NCI-H146 treated with DMSO at 0.1 percent for 48 hours (cell line): Measurements from ENCODE around the gene SRSF1.
"Not testable (repeated sequence)": the region's sequence is repeated elsewhere in the genome, so short reads cannot be mapped to it uniquely, and the experiment has no call there.

Source experiments
- DNase-seq: peaks from one replicate; lab custom pipeline; 2025; ENCODE audit not compliant: unreplicated experiment; lab: John Stamatoyannopoulos, UW

The SRSF1 gene

GRCh38 chr17:57966875-57967274, 40.2 kb downstream of the SRSF1 start:
- DNase-seq: no peak

- DNase-seq: no peak
Observed at GRCh38 chr17:57966246-57966645, 40.8 kb downstream of the SRSF1 start.

GRCh38 chr17:57965521-57966160, 41.4 kb downstream of the SRSF1 start:
- DNase-seq: no peak

GRCh38 chr17:57963149-57963511, 43.9 kb downstream of the SRSF1 start:
- no peak for DNase-seq

GRCh38 chr17:57962279-57963148, 44.5 kb downstream of the SRSF1 start:
- no peak for DNase-seq

- no peak for DNase-seq
Observed at GRCh38 chr17:57959929-57960328, 47.1 kb downstream of the SRSF1 start.

- not testable (repeated sequence) for DNase-seq
Observed at GRCh38 chr17:57958391-57958790, 48.7 kb downstream of the SRSF1 start.

- DNase-seq: no peak
Observed at GRCh38 chr17:57957886-57958285, 49.2 kb downstream of the SRSF1 start.

- DNase-seq: no peak
Observed at GRCh38 chr17:57957120-57957850, 49.8 kb downstream of the SRSF1 start.

- DNase-seq: no peak
Observed at GRCh38 chr17:57956291-57957119, 50.5 kb downstream of the SRSF1 start.

- DNase-seq: peak; percentile 11
Observed at GRCh38 chr17:57955183-57955931, 51.7 kb downstream of the SRSF1 start, which contains the start of gene CUEDC1. CUEDC1 (minus strand) TSS chr17:57955412; CDS start chr17:57885564, 69,848 bp downstream.

- peak; percentile 38 for DNase-seq
Observed at GRCh38 chr17:57954397-57955182, 52.5 kb downstream of the SRSF1 start.

GRCh38 chr17:57953705-57954396, 53.2 kb downstream of the SRSF1 start:
- no peak for DNase-seq
